ENCODE measurements around the gene RNF166.

DNA sequence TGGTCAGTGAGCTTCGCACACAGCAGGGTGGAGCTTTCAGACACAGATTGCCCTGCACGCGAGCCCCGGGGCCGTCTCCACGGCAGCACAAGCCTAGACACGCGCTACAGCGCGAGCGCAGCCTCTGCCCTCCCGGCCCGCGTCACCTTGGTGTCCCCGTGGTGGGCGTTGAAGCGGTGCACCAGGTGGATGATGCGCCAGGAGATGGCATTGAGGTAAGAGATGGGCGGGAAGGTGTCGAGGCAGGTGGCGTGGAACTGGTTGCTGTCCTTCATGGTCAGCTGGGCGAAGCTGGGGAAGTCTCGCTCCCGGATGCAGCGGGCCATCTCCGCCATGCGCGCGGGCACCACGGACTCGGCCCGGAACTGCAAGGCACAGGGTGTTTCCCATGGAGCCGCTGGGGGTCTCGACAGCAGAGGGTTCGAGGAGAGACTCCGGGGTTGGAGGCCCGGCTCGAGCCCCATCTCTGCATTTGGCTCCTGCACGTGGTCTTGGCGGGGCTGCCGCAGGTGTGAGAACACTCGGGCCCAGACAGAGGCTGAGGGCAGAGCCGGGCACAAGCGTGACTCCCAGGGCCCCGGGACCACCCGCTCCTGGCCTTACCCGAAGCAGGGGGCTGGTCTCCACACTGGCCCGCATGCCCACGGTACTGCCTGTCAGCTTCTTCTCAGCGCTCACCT, 51.0 kb downstream of the RNF166 start:
- no peak for TF ChIP-seq EZH2phosphoT487 (IDR thresholded peaks at IDR 0.05; ENCODE audit: borderline replicate concordance, low read length)
- TF ChIP-seq, protein P1, sequence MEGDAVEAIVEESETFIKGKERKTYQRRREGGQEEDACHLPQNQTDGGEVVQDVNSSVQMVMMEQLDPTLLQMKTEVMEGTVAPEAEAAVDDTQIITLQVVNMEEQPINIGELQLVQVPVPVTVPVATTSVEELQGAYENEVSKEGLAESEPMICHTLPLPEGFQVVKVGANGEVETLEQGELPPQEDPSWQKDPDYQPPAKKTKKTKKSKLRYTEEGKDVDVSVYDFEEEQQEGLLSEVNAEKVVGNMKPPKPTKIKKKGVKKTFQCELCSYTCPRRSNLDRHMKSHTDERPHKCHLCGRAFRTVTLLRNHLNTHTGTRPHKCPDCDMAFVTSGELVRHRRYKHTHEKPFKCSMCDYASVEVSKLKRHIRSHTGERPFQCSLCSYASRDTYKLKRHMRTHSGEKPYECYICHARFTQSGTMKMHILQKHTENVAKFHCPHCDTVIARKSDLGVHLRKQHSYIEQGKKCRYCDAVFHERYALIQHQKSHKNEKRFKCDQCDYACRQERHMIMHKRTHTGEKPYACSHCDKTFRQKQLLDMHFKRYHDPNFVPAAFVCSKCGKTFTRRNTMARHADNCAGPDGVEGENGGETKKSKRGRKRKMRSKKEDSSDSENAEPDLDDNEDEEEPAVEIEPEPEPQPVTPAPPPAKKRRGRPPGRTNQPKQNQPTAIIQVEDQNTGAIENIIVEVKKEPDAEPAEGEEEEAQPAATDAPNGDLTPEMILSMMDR (IDR thresholded peaks at IDR 0.05; ENCODE audit: low read depth, low read length, poor library complexity, severe bottlenecking): no peak

All from DOHH2 (cell line).